Loucy (cell line): ENCODE results near the gene RGSL1.

Source experiments
- H2AFZ ChIP-seq: fragments of 200-600 bp; sonication (generic); 2 replicates; pipeline ENCODE4 v1.6.0; 2016; ENCODE audit warnings: antibody characterized with exemption, mild to moderate bottlenecking, low read length, moderate library complexity
- H3F3A ChIP-seq: fragments of 200-600 bp; 2 replicates; pipeline ENCODE4 v1.6.0; 2016; ENCODE audit warnings: antibody characterized with exemption, low read depth, mild to moderate bottlenecking
- H3K27me3 ChIP-seq: fragments of 200-600 bp; sonication (generic); 2 replicates; pipeline ENCODE4 v1.6.1; 2014; ENCODE audit warnings: low read length, mild to moderate bottlenecking; ENCODE audit not compliant: insufficient read depth, poor library complexity, severe bottlenecking
- H3K36me3 ChIP-seq: fragments of 200-600 bp; sonication (generic); 2 replicates; pipeline ENCODE4 v1.6.1; 2016; ENCODE audit warnings: low read length; ENCODE audit not compliant: insufficient read depth
- H3K4me1 ChIP-seq: fragments of 200-600 bp; sonication (generic); 2 replicates; pipeline ENCODE4 v1.5.1; 2014; ENCODE audit warnings: low read length, mild to moderate bottlenecking; ENCODE audit not compliant: insufficient read depth, poor library complexity, severe bottlenecking
- H3K4me2 ChIP-seq: fragments of 200-600 bp; sonication (generic); 2 replicates; pipeline ENCODE4 v1.6.0; 2014; ENCODE audit warnings: antibody characterized with exemption, low read length, low read depth, mild to moderate bottlenecking; ENCODE audit not compliant: poor library complexity, severe bottlenecking
- H3K4me3 ChIP-seq: fragments of 200-600 bp; sonication (generic); 2 replicates; pipeline ENCODE4 v1.5.1; 2014; ENCODE audit warnings: low read length, mild to moderate bottlenecking, mixed read lengths; ENCODE audit not compliant: poor library complexity, severe bottlenecking
- H3K79me2 ChIP-seq: fragments of 200-600 bp; sonication (generic); 2 replicates; pipeline ENCODE4 v1.6.1; 2014; ENCODE audit warnings: low read length; ENCODE audit not compliant: insufficient read depth
- H3K9ac ChIP-seq: fragments of 200-600 bp; sonication (generic); 2 replicates; pipeline ENCODE4 v1.6.0; 2014; ENCODE audit warnings: mild to moderate bottlenecking, low read depth, low read length, moderate library complexity; ENCODE audit not compliant: poor library complexity, severe bottlenecking
- H3K9me2 ChIP-seq: fragments of 200-600 bp; sonication (generic); replicated peaks from 2 replicates; pipeline ENCODE4 v1.6.1; 2016; ENCODE audit warnings: low read depth, low read length, mixed read lengths
- H3K9me3 ChIP-seq: fragments of 200-600 bp; sonication (generic); 2 replicates; pipeline ENCODE4 v1.6.1; 2014; ENCODE audit warnings: mild to moderate bottlenecking, antibody characterized with exemption, low read length, low read depth; ENCODE audit not compliant: insufficient read depth
- H4K20me1 ChIP-seq: fragments of 200-600 bp; sonication (generic); 2 replicates; pipeline ENCODE4 v1.6.0; 2014; ENCODE audit warnings: antibody characterized with exemption, low read length, mild to moderate bottlenecking; ENCODE audit not compliant: insufficient read depth, poor library complexity, severe bottlenecking
- EZH2phosphoT487 ChIP-seq: fragments of 200-600 bp; IDR thresholded peaks from 2 replicates; pipeline ENCODE4 v1.6.1; 2018; ENCODE audit warnings: antibody characterized with exemption, mild to moderate bottlenecking, moderate library complexity, borderline replicate concordance
- TF ChIP-seq, protein P1 (sequence below): fragments of 200-600 bp; sonication (generic); conservative IDR thresholded peaks from 2 replicates; pipeline ENCODE4 v1.5.1; 2014; ENCODE audit warnings: mild to moderate bottlenecking, antibody characterized with exemption, low read length

RGSL1 gene

DNA sequence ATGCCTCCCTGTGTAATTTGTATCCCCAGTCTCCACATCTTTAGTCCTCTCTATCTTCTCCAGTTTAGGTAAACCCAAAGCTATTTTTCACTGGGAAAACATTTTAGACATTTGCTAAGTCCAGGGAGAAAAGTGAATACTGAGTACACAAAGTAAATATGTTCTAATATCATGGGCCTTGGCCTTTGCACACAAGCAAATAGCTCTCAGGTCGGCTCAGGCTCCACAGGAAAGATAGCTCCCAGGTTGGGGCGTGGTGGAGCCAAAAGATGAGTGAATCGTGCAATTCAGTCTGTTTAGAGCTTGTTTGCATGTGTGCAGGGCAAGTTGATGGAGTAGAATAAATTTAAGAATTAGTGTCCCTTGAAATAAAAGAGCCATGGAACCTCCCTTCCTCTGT is 7.9 kb downstream of the RGSL1 start:
- Histone ChIP-seq H3F3A (no peaks in the 10 kb centered on the region), H3K4me1 (no peaks in the 10 kb centered on the region), H2AFZ (no peak overlapping the region), H3K79me2 (no peaks in the 10 kb centered on the region), H3K4me3 (no peak overlapping the region), H4K20me1 (no peaks in the 10 kb centered on the region), H3K27me3 (no peaks in the 10 kb centered on the region), H3K9me2 (no peaks in the 10 kb centered on the region), H3K9me3 (no peaks in the 10 kb centered on the region), H3K4me2 (no peak overlapping the region), H3K9ac (no peak overlapping the region), H3K36me3 (no peaks in the 10 kb centered on the region)
- TF ChIP-seq, protein P1, sequence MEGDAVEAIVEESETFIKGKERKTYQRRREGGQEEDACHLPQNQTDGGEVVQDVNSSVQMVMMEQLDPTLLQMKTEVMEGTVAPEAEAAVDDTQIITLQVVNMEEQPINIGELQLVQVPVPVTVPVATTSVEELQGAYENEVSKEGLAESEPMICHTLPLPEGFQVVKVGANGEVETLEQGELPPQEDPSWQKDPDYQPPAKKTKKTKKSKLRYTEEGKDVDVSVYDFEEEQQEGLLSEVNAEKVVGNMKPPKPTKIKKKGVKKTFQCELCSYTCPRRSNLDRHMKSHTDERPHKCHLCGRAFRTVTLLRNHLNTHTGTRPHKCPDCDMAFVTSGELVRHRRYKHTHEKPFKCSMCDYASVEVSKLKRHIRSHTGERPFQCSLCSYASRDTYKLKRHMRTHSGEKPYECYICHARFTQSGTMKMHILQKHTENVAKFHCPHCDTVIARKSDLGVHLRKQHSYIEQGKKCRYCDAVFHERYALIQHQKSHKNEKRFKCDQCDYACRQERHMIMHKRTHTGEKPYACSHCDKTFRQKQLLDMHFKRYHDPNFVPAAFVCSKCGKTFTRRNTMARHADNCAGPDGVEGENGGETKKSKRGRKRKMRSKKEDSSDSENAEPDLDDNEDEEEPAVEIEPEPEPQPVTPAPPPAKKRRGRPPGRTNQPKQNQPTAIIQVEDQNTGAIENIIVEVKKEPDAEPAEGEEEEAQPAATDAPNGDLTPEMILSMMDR: no peak
- no peak for TF ChIP-seq EZH2phosphoT487

DNA sequence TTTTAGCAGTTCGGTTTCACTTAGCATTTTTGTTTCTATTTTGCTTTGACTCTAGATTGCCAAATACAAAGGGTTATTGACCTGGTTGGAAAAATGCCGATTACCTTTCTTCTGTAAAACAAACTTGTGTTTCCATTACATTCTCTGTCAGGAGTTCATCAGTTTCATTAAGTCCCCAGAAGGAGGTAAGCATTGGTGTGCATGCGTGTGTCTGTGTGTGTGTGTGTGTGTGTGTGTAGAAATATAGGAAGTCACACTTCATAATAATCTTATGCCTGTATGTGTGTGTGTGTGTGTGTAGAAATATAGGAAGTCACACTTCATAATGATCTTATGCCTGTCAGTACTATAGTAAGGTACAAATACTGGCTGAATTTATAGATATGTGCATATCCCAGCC is 10.0 kb downstream of the RGSL1 start:
- no peaks in the 10 kb centered on the region for H3F3A ChIP-seq
- no peak overlapping the region for H2AFZ ChIP-seq
- H3K9me2 ChIP-seq: no peaks in the 10 kb centered on the region
- H3K9ac ChIP-seq: no peak overlapping the region
- H3K79me2 ChIP-seq: no peaks in the 10 kb centered on the region
- H4K20me1 ChIP-seq: no peaks in the 10 kb centered on the region
- no peaks in the 10 kb centered on the region for H3K36me3 ChIP-seq
- H3K27me3 ChIP-seq: no peaks in the 10 kb centered on the region
- no peaks in the 10 kb centered on the region for H3K9me3 ChIP-seq
- no peaks in the 10 kb centered on the region for H3K4me1 ChIP-seq
- TF ChIP-seq, protein P1: no peak
- no peak for TF ChIP-seq EZH2phosphoT487
- H3K4me2 ChIP-seq: no peak overlapping the region
- H3K4me3 ChIP-seq: no peak overlapping the region

DNA sequence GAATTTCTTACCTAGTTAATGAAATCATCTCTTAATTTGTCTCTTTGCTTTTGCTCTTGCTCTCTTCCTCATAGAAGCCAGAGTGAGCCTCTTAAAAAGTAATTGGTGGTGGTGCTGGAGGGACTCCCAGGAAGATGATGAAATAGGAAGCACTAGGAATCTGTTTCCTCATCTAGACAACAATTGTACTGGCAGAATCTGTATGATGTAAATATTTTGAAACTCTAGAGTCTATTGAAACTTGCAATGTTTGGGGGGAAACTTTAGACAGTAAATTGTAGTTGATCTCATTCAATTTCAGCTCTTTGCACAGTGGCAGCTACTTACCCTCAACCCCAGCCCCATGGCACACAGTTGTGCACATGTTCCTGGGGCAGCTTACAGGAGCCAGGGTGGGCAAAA is 10.6 kb downstream of the RGSL1 start:
- Histone ChIP-seq H3K9me2 (no peaks in the 10 kb centered on the region), H4K20me1 (no peaks in the 10 kb centered on the region), H3K36me3 (no peaks in the 10 kb centered on the region), H3F3A (no peaks in the 10 kb centered on the region), H3K9me3 (no peaks in the 10 kb centered on the region), H3K79me2 (no peaks in the 10 kb centered on the region), H3K4me2 (no peak overlapping the region), H3K27me3 (no peaks in the 10 kb centered on the region), H3K4me1 (no peaks in the 10 kb centered on the region), H3K9ac (no peak overlapping the region), H3K4me3 (no peak overlapping the region), H2AFZ (peak overlapping the region; percentile 29; the same call in 1 of the 2 replicates)
- TF ChIP-seq EZH2phosphoT487: no peak
- TF ChIP-seq, protein P1: no peak
